Stimulated activated CD4-positive, alpha-beta T cell treated with anti-CD3 and anti-CD28 coated beads, Interleukin-15, amount 100 ng/mL, for 48 hours (primary cell): ENCODE data around the gene KCNS1.
"Not testable (repeated sequence)": the region's sequence is repeated elsewhere in the genome, so short reads cannot be mapped to it uniquely, and the experiment has no call there.

Source experiments
- DNase-seq, 2 donors: peaks; one replicate each; pipeline ENCODE4 v3.0.0-alpha.2; 2020; ENCODE audit warnings: low read depth in 2 of 2

Gene KCNS1

DNA sequence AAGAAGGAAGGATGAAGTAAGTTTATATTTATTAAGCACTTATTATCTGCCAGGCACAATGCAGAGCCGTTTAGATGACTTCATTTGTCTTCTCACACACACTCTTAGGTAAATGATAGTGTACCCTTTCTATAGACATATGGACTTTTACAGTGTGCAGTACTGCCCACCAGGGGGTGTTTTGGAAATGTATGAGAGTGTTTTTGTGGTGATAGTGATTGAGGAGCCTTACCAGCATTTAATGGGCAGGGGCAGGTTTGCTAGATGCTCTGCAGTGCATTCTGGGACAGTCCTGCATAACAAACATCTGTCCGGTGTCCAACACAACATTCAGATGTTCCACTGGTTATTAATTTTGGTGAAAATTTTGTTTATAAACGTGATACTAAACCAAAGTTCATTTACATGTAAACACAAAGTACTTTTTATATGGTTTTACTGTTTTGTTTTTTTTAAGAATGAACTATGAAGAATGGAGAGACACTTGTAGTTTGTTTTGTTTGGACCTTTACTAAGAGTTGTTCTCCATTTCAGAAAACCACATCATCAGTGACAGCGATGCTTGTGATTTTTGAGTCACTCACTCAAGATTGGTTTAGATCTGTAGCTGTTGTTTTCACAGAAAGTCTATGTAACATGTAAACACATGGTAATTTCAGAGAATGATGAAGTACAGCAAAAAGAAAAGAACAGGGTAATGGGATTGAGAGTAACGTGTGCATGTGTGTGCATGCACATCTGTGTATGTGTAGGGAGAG lies 19.9 kb downstream of the KCNS1 start:
- DNase-seq: no peak

DNA sequence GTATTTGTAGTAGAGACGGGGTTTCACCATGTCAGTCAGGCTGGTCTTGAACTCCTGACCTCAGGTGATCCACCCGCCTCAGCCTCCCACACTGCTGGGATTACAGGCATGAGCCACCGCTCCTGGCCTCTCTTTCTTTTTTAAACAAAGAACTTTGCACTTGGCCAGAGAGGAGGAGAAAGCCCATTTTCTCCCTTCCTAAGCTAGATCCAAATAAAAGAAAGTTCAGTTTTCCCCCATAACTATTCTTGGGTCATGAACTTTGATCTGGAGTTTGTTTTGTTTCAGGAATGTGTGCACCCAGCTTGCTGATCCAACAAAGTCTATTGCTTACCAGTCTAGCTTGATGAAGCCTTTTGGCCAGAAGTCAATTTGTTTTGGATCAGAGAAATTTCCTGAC lies 23.4 kb downstream of the KCNS1 start:
- no peak for DNase-seq

DNA sequence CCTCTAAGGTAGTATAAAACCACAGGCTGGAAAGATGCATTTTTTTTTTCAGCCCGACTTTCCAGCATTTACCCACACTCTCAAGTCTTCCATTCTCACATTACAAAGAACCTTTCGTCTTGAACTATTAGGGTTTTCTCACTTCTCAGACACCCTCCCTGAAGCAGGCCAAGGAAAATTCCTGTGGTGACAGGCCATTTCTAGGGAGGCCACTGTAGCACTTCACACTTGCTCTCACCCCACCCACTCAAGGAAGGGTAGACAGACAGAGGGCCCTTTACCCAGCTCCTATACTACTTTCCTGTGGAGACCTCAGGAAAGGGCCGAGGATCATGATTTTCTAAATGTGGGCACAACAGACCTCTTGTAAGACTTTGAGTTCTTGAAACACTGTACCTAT lies 27.7 kb downstream of the KCNS1 start:
- DNase-seq: no peak

- no peak for DNase-seq
Observed at GRCh38 chr20:45072066-45072465, 28.9 kb downstream of the KCNS1 start.

DNA sequence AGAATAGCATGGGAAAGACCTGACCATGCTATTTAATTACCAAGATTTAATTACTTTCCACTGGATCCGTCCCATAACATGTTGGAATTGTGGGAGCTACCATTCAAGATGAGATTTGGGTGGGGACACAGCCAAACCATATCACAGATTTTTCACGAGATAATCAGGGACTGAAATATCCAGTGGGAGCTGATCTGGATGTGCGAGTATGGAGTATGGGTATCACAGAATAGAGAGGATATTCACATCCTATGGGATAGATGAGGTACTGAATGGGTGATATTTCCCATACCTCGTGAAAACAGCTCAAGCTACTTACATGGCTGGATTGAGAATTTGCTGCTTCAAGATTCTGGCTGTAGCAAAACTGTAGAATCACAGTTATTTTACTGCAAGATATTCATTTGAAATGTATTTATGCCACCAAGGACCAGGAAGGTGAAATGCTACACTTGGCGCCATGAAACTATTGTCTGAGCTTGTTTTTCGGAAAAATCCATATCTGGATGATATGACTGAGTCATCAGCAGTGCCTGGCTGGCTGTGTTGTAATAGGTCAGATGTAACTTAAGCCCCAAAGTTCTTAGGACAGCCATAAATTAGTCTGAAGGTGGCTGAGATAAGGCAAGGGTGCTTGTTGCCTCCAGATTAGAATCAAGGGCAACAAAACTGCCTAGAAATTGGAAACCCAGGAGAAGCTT lies 29.8 kb downstream of the KCNS1 start:
- no peak for DNase-seq

DNA sequence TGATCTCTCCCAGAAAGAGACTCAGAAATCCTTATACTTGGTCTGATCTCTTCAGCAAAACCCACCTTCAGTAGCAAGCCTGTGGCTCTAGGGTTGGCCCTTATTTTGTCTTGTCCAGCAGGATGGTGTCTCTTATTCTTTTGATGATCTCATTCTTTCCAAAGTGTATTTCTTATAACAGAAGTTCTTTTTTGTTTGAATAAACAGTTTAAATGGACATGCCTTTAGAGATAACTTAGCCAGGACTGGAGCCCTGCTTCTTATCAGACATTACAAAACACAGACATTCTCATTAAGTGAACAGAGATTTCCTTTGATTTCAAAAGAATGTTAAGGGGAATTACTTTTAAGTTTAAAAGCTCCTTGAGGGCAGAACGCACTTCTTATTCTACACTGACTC lies 31.7 kb downstream of the KCNS1 start:
- no peak for DNase-seq

DNA sequence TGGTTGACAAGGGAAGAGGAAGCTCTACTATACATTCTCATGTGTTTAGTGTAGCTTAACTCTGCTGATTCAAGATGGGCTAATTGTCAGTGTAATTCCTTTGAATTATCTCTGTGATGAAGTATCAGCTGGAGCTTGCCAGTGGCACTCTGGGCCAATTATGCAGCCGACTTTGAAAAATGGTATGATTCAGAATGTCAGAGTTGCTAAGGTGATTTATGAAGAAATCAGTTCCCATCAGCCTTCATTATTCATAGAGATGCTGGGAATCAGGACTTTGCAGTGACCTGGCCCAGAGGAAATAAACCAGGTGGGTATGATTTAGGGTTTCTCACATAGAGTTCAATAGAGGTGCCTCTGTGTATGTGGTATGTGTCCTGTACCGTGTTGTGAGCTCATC lies 33.4 kb downstream of the KCNS1 start:
- DNase-seq: no peak

DNA sequence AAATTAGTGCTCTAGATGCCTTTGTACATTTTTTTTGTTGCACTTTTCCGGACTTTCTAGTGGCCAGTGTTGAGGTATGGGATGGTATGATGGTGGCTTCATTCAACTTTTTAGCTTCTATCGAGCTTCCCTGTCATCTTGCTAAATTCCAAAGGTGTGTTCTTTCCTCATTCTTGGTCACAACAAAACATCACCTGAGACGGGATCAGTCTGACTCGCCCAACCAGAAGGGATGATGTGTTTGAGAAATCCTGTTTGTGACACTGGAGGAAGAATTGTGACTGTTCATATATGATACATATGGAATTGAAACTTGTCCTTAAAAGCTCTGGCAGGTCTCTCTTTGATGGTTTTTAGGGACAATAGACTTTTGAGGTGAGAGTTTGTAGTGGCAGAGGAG lies 33.8 kb downstream of the KCNS1 start:
- no peak for DNase-seq

DNA sequence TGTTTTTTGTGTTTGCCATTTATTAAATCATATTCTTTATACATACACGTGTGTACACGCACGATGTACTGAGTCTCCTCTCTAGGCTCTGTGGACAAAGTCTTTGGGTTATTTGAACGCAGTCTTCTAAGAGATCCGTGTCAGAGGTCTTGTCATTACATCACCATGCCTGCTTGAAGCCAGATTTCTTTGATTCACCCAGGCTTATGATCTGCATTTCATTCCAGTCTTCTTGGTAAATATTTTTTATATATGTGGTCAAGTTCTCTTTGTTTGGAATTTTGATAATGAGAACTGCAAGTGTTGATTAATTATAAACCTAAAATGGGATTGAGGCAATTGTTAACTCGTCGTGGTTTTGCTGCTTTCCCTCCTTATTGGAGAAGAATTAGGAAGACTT lies 34.6 kb downstream of the KCNS1 start:
- no peak for DNase-seq

DNA sequence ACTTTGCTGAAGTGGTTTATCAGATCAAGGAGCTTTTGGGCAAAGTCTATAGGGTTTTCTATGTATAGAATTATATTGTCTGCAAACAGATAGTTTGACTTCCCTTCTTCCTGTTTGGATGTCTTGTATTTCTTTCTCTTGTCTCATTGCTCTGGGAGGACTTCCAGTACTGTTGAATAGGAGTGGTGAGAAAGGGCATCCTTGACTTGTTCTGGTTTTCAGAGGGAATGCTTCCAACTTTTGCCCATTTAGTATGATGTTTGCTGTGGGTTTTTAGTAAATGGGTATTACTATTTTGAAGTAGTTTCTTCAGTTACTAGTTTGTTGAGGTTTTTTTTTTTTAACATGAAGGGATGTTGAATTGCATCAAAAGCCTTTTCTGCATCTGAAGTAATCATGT lies 36.1 kb downstream of the KCNS1 start:
- DNase-seq: no peak

GRCh38 chr20:45063107-45063506 lies 37.8 kb downstream of the KCNS1 start:
- not testable (repeated sequence) for DNase-seq

DNA sequence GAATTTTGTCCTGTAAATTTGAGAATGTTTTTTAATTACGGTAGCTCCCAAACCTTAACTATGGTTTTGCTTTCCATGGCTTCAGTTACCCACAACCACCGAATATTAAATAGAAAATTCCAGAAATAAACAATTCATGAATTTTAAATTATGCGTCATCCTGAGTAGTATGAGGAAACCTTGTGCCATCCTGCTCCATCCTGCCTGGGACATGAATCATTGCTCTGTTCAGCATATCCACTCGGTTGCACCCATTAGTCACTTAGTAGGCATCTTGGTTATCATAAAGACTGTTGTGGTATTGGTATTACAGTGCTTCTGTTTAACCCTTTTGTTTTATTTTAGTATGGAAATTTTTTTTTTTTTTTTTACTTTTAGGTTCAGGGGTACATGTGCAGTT lies 39.7 kb downstream of the KCNS1 start:
- no peak for DNase-seq

DNA sequence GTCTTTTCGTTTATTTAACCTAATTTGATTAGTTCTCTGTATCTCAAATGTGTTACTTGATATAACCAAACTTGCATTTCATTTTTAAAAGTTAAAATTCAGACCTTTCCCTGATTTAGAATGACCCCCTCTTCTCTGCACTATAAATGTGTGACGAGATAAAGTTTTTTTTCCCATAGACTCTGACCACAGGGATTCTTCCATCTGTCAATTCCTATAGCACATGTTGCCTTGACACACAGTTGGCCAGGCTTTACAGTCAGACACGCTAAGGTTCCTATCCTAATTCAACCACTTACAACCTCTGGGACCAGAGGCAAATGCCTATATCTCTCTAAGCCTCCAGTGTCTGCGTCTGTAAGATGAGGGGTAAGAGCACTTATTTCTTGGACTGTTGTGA lies 40.6 kb downstream of the KCNS1 start:
- DNase-seq: no peak

DNA sequence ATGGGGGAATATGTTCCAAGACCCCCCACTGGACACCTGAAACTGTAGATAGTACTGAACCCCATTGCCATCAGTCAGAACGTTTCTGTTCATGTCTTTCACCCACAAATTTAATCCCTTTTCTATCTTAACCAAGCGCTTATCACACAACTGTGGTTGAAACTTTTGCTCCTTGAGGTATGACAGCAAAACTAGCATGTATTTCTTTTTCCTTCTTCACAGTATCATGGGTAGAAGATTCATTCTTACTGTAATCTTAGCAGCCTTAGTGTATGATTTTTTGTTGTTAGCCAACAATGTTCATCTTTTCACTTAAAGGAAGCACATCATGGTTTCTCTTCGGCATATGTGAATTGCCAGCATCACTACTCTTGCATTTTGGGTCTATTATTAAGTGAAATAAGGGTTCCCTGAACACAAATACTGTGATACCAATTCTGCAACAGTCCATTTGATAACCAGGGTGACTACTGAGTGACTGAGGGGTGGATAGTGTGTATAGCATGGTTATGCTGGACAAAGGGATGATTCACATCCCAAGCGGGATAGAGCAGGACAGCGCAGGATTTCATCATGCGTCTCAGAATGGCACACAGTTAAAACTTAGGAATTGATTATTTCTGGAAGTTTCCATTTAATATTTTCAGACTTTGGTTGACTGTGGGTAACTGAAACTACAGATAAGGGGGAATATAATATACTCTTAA lies 41.8 kb downstream of the KCNS1 start:
- DNase-seq: no peak

- no peak for DNase-seq
Observed at GRCh38 chr20:45058168-45058850, 42.6 kb downstream of the KCNS1 start.

GRCh38 chr20:45056473-45057173 lies 44.3 kb downstream of the KCNS1 start:
- DNase-seq: no peak

DNA sequence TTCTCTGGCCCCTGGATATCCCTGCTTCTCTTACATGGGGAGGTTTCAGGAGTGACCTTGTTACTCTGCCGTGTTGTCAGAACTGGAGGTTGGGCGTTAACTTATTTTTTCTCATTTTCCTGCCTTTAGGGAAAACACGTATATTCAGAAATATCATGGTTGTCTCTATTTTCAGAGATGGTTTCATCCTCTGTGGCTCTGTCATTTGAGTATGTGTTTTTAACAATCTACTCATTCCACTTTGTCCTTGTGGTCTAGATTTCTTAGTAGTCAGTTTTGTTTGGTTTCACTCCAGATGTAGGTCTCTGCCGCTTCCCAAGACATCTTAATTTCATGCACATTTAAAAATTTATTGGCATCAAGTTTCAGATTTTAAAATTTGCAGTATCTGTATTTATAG lies 45.9 kb downstream of the KCNS1 start:
- DNase-seq: no peak

GRCh38 chr20:45053430-45054351 lies 47.2 kb downstream of the KCNS1 start:
- DNase-seq: no peak

DNA sequence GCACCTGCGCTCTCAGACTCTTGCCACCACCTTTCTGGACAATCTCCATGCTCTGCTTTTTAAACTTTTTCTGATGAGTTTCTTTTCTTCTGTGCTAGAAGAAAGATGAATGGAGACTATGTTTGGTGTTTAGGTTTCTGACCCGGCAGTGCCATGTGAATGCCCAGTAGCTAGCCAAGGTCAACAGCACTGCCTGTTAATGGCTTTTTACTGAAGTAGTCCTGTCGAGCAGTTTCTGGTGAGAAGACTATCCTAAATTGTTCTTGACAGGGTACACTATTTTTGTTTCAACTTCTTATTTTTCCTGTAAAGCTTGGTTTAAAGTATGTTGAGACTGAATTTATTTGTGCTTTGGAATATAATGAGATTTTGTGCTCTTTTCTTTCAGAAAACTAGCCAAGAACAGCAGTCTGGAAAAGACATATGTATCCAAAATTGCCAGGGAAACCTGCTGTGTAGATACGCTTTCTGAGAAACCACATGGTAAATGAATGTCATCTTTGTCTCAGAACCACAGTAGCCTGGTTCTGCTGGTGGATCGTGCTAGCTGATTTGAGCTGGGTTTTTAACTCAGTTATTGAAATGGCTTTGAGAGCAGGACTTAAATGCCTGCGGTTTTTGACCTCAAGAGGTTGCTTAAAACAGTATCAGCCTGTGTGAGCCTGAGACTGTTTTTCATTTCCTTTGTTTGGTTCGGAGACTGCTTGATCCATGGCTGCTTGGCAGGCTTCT lies 48.1 kb downstream of the KCNS1 start:
- no peak for DNase-seq
